ENCODE results near the gene PDGFA.

DNA sequence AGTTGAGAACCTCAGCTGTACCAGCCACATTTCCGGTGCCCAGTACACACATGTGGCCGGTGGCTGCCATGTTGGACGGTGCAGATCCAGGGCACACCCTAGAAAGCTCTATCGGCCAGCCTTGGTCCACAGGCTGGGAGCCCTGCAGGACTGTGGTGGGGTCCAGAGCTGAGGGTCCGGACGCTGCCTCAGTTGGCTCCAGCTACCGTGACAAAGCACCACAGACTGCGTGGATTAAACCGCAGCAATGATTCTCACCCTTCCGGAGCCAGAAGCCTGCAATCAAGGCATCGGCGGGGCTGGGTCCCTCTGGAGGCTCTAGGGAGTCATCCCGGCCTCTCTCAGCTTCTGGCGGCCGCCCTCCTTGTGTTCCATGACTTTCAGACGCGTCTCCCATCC is 50.1 kb downstream of the PDGFA start:
- TF ChIP-seq, protein P1, sequence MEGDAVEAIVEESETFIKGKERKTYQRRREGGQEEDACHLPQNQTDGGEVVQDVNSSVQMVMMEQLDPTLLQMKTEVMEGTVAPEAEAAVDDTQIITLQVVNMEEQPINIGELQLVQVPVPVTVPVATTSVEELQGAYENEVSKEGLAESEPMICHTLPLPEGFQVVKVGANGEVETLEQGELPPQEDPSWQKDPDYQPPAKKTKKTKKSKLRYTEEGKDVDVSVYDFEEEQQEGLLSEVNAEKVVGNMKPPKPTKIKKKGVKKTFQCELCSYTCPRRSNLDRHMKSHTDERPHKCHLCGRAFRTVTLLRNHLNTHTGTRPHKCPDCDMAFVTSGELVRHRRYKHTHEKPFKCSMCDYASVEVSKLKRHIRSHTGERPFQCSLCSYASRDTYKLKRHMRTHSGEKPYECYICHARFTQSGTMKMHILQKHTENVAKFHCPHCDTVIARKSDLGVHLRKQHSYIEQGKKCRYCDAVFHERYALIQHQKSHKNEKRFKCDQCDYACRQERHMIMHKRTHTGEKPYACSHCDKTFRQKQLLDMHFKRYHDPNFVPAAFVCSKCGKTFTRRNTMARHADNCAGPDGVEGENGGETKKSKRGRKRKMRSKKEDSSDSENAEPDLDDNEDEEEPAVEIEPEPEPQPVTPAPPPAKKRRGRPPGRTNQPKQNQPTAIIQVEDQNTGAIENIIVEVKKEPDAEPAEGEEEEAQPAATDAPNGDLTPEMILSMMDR (conservative IDR thresholded peaks at IDR 0.05) = no peak
- no peak for TF ChIP-seq EZH2 (IDR thresholded peaks at IDR 0.05; ENCODE audit: low read depth)
